HG03575 (cell line): ENCODE results near the gene KIF16B.

Experiments used
- ATAC-seq: cut with Tn5 transposase; IDR thresholded peaks from one replicate; pipeline ENCODE4 v1.9.1; 2021; ENCODE audit not compliant: unreplicated experiment, insufficient number of reproducible peaks, low FRiP score; ENCODE audit errors: extremely low read depth

Gene KIF16B

GRCh38 chr20:16498526-16499253, 74.6 kb downstream of the KIF16B start:
- ATAC-seq = no peak

GRCh38 chr20:16497896-16498295, 75.4 kb downstream of the KIF16B start:
- ATAC-seq = no peak

- ATAC-seq = no peak
Observed at GRCh38 chr20:16493486-16493885, 79.8 kb downstream of the KIF16B start.

GRCh38 chr20:16491294-16491905, 81.8 kb downstream of the KIF16B start:
- no peak for ATAC-seq

GRCh38 chr20:16490696-16491095, 82.6 kb downstream of the KIF16B start:
- ATAC-seq = no peak

- ATAC-seq = no peak
Observed at GRCh38 chr20:16488616-16489015, 84.6 kb downstream of the KIF16B start.

GRCh38 chr20:16488086-16488485, 85.2 kb downstream of the KIF16B start:
- ATAC-seq = no peak

- ATAC-seq = no peak
Observed at GRCh38 chr20:16486532-16486931, 86.7 kb downstream of the KIF16B start.

GRCh38 chr20:16485401-16485800, 87.8 kb downstream of the KIF16B start:
- no peak for ATAC-seq

- no peak for ATAC-seq
Observed at GRCh38 chr20:16483024-16483423, 90.2 kb downstream of the KIF16B start.

- no peak for ATAC-seq
Observed at GRCh38 chr20:16481977-16482376, 91.3 kb downstream of the KIF16B start.

- no peak for ATAC-seq
Observed at GRCh38 chr20:16479666-16480065, 93.6 kb downstream of the KIF16B start.

GRCh38 chr20:16477632-16478031, 95.6 kb downstream of the KIF16B start:
- ATAC-seq = no peak

- no peak for ATAC-seq
Observed at GRCh38 chr20:16476032-16476431, 97.2 kb downstream of the KIF16B start.

GRCh38 chr20:16475225-16475624, 98.0 kb downstream of the KIF16B start:
- no peak for ATAC-seq

- ATAC-seq = no peak
Observed at GRCh38 chr20:16474363-16474762, 98.9 kb downstream of the KIF16B start.

GRCh38 chr20:16472045-16472872, 101.0 kb downstream of the KIF16B start:
- no peak for ATAC-seq

- ATAC-seq = no peak
Observed at GRCh38 chr20:16469395-16469905, 103.8 kb downstream of the KIF16B start.

- ATAC-seq = no peak
Observed at GRCh38 chr20:16462711-16463110, 110.5 kb downstream of the KIF16B start.
